HG03196 (cell line): ENCODE measurements around the gene GPSM1.
"Not testable (repeated sequence)": the region's sequence is repeated elsewhere in the genome, so short reads cannot be mapped to it uniquely, and the experiment has no call there.

Experiments used
- ATAC-seq: cut with Tn5 transposase; IDR thresholded peaks from one replicate; pipeline ENCODE4 v1.9.1; 2021; ENCODE audit not compliant: unreplicated experiment

Gene GPSM1

GRCh38 chr9:136316896-136317676, 10.3 kb upstream of the GPSM1 start:
- ATAC-seq: no peak

GRCh38 chr9:136317695-136318094, 9.6 kb upstream of the GPSM1 start:
- ATAC-seq: no peak

- ATAC-seq: no peak
Measured at GRCh38 chr9:136318111-136318775, 9.1 kb upstream of the GPSM1 start.

- ATAC-seq: no peak
Measured at GRCh38 chr9:136318776-136319241, 8.5 kb upstream of the GPSM1 start.

- not testable (repeated sequence) for ATAC-seq
Measured at GRCh38 chr9:136319244-136319643, 8.1 kb upstream of the GPSM1 start.

- not testable (repeated sequence) for ATAC-seq
Measured at GRCh38 chr9:136319955-136320354, 7.4 kb upstream of the GPSM1 start.

- ATAC-seq: not testable (repeated sequence)
Measured at GRCh38 chr9:136320972-136321371, 6.4 kb upstream of the GPSM1 start.

- no peak for ATAC-seq
Measured at GRCh38 chr9:136321561-136321960, 5.8 kb upstream of the GPSM1 start.

GRCh38 chr9:136322756-136323330, 4.5 kb upstream of the GPSM1 start:
- ATAC-seq: no peak

GRCh38 chr9:136323371-136323789, 4.0 kb upstream of the GPSM1 start:
- ATAC-seq: no peak

GRCh38 chr9:136324501-136325300, 2.6 kb upstream of the GPSM1 start:
- no peak for ATAC-seq

GRCh38 chr9:136325358-136325757, 2.0 kb upstream of the GPSM1 start:
- ATAC-seq: no peak

- ATAC-seq: no peak
Measured at GRCh38 chr9:136326061-136326760, 1.1 kb upstream of the GPSM1 start.

- ATAC-seq: no peak
Measured at GRCh38 chr9:136326761-136327303, 507 bp upstream of the GPSM1 start.

- no peak for ATAC-seq
Measured at GRCh38 chr9:136328011-136328621, 777 bp downstream of the GPSM1 start.

- no peak for ATAC-seq
Measured at GRCh38 chr9:136328622-136329041, 1.3 kb downstream of the GPSM1 start.

- no peak for ATAC-seq
Measured at GRCh38 chr9:136329211-136329627, 1.9 kb downstream of the GPSM1 start.

GRCh38 chr9:136329636-136330405, 2.5 kb downstream of the GPSM1 start:
- ATAC-seq: no peak

GRCh38 chr9:136330406-136330990, 3.2 kb downstream of the GPSM1 start:
- no peak for ATAC-seq
